ENCODE data around the gene RNF8.

GRCh38 chr6:37406726-37407341, 53.1 kb downstream of the RNF8 start:
- no peak for TF ChIP-seq CTCF (IDR thresholded peaks at IDR 0.05)
- TF ChIP-seq ARID4B (CRISPR knock-in tag; IDR thresholded peaks at IDR 0.05; ENCODE audit: borderline replicate concordance): no peak
- TF ChIP-seq SP1 (CRISPR knock-in tag; conservative IDR thresholded peaks at IDR 0.05): no peak
- TF ChIP-seq FOXP1 (CRISPR knock-in tag; IDR thresholded peaks at IDR 0.05; ENCODE audit: borderline replicate concordance): no peak
- TF ChIP-seq ZNF532 (CRISPR knock-in tag; IDR thresholded peaks at IDR 0.05; ENCODE audit: borderline replicate concordance): no peak
- no peak for TF ChIP-seq TEAD4 (CRISPR knock-in tag; IDR thresholded peaks at IDR 0.05)
- no peak for TF ChIP-seq ATF2 (CRISPR knock-in tag; IDR thresholded peaks at IDR 0.05; ENCODE audit: borderline replicate concordance, low read depth)
- TF ChIP-seq CREB1 (CRISPR knock-in tag; IDR thresholded peaks at IDR 0.05): no peak
- no peak for TF ChIP-seq ZNF138 (CRISPR knock-in tag; conservative IDR thresholded peaks at IDR 0.05)
- no peak for TF ChIP-seq JUN (CRISPR knock-in tag; IDR thresholded peaks at IDR 0.05)
- TF ChIP-seq TCF7 (CRISPR knock-in tag; IDR thresholded peaks at IDR 0.05; ENCODE audit: low read depth): no peak
- no peak for TF ChIP-seq GRHL2 (CRISPR knock-in tag; IDR thresholded peaks at IDR 0.05; ENCODE audit: insufficient replicate concordance, severe bottlenecking)

Data from WTC11 (cell line).